GM19372 (cell line): ENCODE data around the gene BEGAIN.

Experiments
- ATAC-seq: cut with Tn5 transposase; IDR thresholded peaks from one replicate; pipeline ENCODE4 v1.9.1; 2021; ENCODE audit warnings: mild to moderate bottlenecking, low read depth, moderate library complexity; ENCODE audit not compliant: unreplicated experiment

BEGAIN gene

DNA sequence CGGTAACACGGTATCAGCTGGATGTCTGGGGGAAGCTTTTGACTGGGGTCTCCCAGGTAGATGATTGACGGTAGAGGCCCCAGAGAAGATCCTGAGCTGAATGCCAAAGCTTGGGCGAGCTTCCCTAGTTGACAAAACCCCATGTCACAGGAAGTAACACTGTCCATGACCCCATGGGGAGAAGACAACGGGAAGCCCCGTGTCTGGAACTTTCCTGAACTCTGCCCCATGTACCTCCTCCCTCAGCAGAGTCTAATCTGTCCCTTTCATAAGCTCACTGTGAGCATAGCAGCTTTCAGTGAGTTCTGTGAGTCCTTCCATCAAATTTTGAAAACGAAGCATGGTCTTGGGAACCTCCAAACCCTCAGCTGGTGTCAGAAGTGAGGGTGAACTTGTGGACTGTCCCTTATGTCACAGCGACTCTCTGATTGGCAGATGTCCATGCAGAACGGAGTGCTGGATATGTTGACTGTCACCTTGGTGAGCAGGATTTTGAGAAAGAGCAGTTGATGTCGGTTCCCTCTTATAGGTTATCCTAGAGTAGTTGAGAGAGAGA, 29.7 kb upstream of the BEGAIN start:
- no peak for ATAC-seq

DNA sequence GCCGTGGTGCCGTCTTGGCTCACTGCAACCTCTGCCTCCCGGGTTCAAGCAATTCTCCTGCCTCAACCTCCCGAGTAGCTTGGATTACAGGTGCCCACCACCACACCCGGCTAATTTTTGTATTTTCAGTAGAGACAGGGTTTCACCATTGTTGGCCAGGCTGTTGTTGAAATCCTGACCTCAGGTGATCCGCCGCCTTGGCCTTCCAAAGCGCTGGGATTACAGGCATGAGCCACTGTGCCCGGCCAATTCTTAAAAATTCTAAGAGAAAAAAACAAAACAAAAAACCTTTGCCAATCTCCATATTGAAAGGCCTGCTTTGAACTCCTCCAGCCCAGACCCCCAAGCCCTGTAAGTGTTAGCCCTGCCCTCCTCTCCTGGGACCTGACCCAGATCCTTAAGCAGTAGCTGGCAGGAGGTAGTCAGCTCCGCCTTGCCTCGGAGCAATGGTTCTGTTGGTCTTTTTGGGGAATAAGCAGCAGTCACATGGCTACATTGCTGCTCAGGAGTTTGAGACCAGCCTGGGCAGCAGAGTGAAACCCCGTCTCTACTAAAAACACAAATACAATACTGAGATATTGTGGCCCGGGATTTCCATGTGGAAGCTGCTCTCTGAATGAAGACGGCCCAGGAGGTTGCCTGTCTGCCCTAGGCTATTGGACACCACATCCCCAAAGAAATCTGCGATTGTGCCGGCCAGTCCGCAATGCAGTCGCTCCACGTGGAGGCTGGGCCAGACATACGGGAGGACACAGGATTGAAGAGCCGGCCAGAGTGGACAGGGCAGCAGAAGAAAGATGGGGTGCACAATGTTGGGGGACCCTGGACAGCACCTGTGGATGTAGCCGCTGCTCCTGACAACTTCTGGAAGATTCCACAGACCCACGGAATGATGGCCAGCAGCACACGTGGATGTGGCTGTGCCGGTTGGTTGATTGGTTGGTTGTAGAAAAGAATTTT, 28.8 kb upstream of the BEGAIN start:
- ATAC-seq = no peak

DNA sequence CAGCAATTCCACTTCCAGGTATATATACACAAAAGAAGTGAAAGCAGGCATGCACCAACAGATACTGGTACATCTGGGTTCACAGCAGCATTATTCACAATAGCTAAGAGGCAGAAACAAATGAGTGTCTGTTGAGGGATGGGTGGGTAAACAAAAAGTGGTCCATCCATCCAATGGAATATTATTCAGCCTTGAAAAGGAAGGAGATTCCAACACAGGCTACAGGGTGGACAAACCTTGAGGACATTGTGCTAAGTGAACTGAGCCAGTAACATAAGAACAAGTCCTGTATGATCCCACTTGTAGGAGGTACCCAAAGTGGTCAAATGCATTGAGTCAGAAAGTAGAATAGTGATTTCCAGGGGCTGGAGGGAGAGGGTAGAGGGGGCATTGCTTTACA, 27.6 kb upstream of the BEGAIN start:
- ATAC-seq = no peak

DNA sequence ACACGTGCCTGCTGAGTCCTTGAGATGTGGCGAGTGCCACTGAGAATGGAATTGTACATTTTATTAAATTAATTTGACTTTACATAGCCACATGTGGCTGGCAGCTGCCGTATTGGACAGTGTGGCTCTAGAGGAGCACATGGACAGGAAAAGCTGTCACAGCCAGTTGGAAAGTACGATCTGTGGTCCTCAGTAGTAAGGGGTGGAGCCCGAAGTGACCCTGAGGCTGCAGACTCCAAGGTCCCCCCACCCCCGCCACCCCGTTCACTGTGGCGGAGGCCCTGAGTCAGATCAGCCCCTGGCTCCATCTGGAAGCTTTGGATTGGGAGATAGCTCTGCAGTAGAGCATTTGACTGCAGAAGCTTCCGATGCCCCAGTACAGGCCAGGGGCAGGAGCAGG, 25.8 kb upstream of the BEGAIN start:
- ATAC-seq = no peak

DNA sequence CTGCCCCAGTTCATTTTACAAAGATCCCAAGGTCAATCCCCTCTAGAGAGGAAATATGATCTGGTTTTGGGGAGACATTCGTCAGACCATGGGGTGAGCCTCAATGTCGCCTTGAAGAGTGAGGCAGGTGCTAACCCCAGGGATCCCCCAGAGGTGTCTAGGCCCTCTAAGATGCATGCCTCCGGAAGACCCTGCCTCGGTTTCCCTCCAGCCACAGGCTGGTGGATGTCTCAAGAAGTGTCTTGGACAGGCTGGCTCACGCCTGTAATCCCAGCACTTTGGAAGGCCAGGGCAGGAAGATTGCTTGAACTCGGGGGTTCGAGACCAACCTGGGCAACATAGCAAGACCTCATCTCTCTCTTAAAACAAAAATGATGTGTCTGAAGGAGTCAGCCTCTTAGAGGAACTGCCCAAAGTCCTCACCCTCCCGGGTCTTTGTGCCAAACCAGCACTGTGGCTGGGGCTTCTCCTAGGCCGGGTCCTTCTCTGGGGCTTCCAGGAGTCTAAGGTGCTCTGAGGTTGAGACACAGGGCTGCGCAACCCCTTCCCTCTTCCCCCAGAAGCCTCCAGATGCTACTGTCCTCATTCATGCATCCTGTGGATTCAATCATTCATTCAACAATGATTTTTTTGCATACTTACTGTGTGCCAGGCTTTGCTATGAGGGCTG, 24.7 kb upstream of the BEGAIN start:
- ATAC-seq = no peak

DNA sequence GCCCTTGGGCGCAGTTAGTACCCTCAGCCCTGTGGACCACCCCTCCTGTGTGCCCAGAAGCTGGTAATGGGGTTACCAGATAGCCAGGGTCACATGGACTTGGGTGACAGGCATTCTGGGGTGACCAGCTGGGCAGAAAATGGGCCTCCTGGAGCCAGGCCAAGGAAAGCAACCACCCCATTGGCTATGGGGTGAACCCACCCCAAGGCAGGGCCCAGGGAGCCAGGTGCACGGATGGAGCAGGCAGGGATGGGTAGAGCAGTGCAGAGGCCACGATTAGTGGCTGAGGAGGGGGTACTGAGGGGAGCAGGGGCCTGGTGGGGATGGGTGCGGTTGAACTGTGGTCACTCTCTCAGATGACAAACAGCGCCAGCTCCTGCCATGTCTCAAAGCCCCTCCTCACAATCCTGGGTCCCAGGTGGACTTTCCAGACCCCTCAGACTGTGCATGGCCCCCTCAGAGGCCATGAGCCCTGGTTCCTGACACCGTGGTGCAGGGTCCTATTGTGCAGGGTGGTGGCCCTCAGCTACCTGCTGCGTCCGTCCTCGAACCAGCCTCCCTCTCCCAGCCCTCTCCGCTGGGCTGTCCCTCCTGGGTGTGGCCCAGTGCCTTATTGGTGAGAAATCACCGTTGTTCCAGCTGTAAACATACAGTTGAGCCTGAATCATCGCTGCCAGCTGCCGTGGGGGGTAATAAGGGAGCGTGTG, 23.4 kb upstream of the BEGAIN start:
- ATAC-seq = no peak

DNA sequence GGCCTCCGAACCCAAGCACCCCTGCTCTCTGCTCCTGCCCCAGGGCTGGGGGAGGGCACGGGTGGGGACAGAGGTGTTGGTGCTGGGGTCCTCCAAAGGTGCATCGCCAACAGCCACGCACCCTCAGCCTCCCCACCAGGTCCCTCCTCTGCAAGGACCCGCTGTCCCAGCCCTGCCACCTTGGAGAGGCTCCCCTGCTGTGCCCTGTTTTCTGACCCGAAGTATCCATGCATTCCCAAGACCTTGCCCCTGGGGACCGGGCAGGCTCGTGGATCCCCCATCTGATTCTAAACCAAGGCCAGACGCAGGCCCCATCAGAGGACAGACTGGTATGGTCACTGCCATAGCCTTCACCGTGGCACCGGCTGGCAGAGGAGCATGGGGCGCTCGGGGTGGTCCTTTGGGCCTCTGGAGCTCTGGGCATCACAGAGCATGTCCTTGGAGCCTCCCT, 22.7 kb upstream of the BEGAIN start:
- no peak for ATAC-seq

DNA sequence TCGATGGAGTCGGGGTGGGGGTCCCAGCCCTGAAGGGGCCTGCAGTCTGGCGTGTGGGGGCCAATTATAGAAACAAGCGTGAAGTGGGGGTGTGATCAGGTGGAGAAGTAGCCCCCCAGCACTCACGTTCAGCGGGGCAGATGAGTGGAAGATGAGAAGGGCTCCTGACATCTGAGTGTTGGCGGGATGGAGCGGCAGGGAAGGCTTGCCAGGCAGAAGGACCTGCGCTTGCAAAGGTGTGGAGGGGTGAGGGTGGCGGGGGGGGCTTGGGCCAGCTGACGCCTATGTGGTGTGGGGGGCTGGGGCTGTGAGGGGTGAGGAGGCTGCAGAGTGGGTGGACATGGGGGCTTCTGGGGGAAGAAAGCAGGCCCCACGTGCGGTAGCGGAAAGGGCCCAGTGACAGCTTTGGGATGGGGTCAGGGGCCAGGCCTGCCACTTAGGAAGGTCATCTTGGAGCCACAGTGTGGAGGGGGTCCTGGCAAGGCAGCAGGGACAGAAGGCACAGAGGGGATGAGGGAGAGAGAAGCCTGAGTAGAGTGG, 22.2 kb upstream of the BEGAIN start:
- no peak for ATAC-seq

DNA sequence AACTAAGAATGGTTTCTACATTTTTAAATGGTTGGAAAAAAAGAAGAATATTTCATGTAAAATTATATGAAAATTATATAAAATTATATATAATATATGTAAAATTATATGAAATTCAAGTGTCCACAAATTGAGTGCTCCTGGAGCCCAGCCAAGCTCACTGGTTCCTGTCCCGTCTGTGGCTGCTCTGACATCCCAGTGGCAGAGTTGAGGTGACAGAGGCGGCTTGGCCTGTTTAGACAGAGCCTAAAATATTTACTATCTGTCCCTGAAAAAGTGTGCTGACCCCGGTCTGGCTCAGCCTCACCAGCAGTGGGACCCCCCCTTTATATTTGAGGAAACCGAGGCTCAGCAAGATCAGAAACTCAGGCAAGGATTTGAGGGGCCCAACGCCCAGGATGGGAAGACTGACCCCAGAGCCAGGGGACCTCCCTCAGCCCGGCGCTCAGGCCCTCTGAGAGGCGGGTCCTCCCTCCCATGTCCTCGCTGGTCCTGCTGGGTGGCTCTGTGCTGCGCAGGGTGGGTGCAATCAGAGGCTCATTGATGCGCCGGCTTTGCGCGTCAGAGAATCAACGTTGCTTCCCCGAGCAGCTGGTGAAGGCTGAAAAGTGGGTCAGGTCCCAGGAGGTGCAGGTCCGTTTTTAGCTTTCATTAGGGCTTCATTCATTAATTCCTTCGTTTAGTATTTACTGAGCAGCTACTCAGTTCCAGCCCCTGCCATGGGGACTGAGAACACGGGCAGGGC, 21.5 kb upstream of the BEGAIN start:
- ATAC-seq = no peak

DNA sequence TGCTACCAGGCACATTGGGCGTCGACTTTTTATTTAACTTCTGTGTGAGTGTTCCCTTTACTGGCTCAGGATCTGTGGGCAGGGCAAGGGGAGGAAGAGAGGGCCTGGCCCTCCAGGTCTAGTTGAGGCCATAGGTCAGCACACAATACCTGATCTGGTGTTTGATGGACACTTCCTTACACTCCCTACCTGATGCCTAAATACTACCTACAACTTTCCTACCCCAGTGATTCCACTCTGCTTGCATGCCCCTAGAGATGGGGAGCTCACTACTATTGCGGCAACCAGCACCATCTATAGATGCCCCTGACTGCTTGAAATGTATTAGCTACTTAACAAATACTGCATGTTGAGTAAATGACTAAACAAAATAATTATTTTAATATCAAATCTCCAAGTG, 20.8 kb upstream of the BEGAIN start:
- no peak for ATAC-seq

DNA sequence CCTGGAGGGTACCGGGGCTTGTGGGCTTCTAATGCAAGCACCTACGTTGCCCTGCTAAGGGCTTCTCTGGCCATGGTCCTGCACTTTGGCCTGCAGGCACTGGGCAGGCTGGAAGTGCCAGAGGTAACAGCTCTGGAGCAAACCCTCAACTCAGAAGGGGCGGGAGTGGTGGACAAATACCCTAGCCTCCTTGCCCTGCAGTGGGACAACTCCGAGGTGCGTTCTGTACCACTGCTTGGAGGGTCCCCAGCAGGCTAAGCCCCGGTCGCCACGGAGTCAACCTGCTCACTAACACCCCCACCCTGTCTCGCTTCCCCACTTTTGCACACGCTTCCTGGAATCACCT, 20.4 kb upstream of the BEGAIN start:
- no peak for ATAC-seq

DNA sequence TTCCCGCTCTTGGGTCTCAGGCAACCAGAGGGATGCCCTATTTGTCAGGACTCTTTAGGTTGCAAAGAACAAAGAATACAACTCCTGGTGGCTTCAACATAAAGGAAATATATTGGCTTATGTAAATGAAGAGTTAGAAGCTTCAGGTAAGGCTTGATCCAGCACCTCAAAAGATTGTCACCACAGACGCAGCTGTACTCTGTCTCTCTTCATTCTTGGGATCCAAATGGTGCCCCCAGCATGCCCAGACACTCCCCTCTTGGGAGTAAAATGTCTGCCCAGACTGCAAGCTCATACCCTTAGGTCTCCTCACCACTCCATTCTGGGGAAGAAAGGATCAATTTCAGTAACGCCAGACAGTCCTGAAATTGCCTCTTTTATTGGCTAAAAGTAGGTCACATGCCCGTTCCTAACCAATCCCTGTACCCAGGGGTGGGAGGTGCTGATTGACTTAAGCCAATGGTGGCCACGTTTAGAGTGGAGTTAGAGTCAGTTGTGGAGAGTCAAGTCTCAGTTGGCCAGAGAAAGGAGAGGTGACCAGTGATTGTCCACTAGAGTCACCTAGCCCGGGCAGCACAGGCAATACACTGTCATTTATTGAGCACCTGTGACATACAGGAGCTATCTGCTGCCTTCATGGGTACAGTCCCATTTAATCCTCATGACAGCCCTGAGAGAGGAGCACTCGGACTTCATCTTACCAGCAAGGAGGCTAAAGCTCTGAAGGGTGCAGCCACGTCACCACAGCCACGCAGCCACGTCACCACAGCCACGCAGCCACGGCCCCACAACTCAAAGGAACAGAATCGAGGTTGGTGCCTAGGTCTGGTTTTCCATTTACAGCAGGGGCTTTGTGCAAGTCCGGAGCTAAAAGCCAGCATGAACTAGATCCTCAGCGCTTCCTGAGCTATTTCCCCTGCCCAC, 19.7 kb upstream of the BEGAIN start:
- ATAC-seq = no peak

DNA sequence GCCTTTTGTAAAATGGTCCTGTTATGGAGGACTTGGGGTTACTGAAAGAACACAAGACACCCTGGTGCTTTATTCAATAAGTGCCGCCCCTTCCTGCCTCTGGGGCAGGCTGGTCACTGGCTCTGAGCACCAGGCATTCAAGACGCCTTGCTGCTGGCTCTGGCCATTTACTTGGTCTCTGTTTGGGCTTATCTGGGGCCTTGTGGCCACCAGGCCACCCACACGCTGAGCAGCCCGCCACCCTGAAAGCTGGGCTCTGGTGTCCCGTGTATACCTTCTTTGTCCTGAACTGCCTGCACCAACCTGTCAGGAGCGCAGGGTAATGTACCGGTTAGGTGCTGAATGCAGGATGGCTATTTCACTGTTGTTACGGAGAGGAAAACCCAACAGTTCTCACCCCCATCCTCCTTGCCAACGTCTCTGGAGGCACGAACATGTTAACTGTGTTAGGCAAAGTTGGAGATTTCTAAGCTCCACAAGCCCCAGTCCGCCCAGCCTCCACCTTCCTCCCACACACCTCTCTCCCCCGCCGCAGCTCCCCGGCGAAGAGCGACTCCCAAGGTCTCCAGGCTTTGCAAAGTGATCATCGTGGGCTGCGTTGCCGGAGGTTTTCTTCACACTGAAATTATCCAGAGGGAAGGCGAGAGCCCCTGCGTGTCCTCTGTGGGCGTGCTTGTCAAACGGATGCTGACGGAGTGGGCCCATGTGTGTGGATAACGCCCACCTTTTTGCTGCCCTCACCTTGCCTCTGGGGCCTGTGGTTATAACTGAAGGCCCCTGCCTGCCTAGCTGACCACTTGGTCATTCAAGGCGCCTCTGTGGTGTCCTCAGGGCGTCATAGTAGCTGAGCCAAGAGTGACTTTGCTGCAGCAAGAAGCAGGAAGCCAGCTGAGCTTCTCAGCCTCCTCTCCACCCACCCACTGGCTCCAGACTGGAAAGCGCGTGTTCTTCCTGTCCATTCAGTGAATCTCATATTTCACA, 18.8 kb upstream of the BEGAIN start:
- no peak for ATAC-seq

DNA sequence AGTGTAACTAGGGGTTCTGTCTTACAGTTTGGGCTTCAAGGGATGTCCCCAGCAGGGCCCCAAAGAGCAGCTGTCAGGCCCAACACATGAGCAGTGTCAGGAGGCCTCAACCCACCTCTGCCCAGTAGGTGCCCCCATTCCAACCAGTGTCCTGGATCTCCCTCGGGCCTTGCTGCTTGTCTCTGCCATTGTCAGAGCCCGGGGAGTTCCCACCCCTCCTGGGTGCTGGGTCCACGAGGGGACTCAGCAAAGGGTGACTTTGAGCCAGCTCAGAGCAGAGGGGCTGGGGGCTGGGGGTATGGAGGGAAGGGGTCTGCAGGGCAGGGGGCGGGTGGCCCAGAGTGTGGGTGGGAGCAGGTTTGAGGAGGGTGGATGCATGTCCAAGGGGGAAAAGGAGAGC, 18.0 kb upstream of the BEGAIN start:
- ATAC-seq = no peak

DNA sequence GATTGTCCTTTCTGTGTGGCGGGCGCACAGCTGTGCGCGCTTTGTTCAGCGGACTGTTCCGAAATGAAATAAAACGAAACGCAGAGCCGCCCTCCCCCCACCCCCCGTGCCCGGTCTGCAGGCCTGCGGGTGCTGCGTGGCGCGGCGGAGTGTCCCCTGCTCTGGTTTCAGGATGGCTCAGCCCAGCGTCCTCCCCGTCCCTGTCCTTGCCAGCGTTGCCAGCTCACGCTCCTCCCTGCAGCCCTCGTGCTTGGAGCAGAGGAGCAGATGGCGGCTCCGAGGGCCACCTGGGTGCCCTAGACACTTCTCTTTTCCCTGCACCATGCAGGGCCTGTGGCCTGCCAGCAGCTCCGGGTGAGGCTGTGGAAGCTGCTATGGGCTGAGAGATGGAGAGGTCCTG, 17.5 kb upstream of the BEGAIN start:
- ATAC-seq = no peak

DNA sequence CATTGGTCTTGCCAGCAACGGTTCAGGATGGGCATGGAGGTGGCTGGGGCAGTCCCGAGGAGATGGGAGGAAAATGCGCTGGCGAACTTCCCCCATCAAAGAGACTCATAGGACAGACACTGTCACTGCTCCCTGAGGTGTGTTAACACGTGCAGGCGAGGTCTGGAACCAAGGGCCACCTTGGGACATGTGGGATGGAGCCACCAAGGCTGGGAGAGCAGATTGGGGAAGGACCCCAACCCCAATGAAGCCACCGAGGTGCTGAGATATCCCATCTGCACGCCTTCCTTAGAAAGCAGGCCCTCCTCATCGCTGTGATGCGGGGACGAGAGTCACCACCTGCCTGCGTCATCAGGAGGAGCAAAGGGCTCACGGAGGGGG, 16.9 kb upstream of the BEGAIN start:
- no peak for ATAC-seq

DNA sequence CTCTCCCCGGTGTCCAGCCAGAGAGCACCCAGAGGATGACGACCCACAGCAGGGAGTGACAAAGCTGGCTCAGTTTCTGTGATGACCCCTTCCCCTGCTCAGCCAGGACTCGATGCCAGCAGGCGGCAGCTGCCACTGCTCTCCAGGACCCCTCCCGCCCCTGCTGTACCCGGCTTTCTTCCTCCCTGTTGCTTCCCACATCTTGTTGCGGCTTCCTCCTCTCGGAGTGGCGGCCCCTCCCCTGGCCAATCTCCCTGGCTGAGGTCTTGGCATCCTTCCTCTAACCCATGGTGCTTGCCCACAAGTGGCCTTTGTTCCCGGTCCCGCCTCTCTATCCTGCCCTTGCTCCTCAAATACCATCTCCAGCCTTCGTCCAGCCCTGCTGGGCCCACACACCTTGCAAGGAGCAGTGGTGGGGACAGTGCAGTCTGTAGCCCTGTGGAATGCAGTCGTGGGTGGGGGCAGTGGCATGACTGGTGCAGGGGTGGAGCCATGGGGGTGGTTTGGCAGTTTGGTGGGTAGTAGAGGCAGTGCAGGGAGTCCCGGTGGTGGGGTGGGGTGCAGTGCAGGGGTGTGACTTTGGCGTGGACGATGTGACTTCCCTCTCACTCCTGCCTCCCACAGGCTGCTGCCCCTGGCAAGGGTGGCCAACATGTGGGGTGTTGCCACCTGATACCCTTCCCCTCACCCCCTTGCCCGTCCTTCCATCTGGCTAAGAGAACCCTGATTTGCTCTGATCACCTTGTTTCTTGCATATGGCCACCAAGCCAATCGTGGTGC, 16.3 kb upstream of the BEGAIN start:
- ATAC-seq = no peak
